Endothelial cell of umbilical vein (primary cell): ENCODE results near the gene KANSL1. TPM values are rescaled to one million over a fixed set of nuclear protein-coding genes. Genes with fewer than 3 reads are reported as not detected.

Experiments used
- BruUV-seq: library from RNA; stranded (reverse); fragments of 400-500 nt; replicated peaks from 2 replicates; lab custom pipeline; 2021; lab: Mats Ljungman, UMichigan
- CTCF ChIA-PET: fragments of 300-600, 350-600 bp; sonication (Branson Sonifier 250); formaldehyde crosslinking; loops from one replicate; lab custom pipeline; 2021; ENCODE audit warnings: antibody characterized with exemption, inconsistent platforms; lab: Charles Lee
- POLR2A ChIA-PET: fragments of 300-600, 350-600 bp; sonication (Branson Sonifier 250); formaldehyde crosslinking; loops from one replicate; lab custom pipeline; 2021; ENCODE audit warnings: antibody characterized with exemption, inconsistent platforms; lab: Charles Lee
- DNase-seq: peaks from one replicate; pipeline ENCODE4 v3.0.0-alpha.2; 2011; ENCODE audit warnings: low read depth, low spot score
- FAIRE-seq: peaks from 2 replicates; lab custom pipeline; 2011; peaks lifted over from hg19 to GRCh38; lab: Jason Lieb, UNC
- H2AFZ ChIP-seq: 2 replicates; pipeline ENCODE4 v1.6.0; 2012; ENCODE audit warnings: low read depth, low read length, control low read depth, inconsistent platforms
- H3K27ac ChIP-seq: 2 replicates; pipeline ENCODE4 v1.5.1; 2011; ENCODE audit warnings: low read depth, mild to moderate bottlenecking, control low read depth, low read length, moderate library complexity; ENCODE audit not compliant: insufficient read depth
- H3K27me3 ChIP-seq, 2 experiments: 2 replicates each; pipeline versions ENCODE4 v1.6.0 to v1.6.1; 2011; ENCODE audit warnings: low read length in 2 of 2, mixed read lengths in 1 of 2; ENCODE audit not compliant: control insufficient read depth in 2 of 2, insufficient read depth in 2 of 2
- H3K36me3 ChIP-seq, 2 experiments: 2 replicates in 1 of 2; 3 replicates in 1 of 2; pipeline ENCODE4 v1.5.1; 2011; ENCODE audit warnings: low read length in 2 of 2, mild to moderate bottlenecking in 1 of 2, moderate library complexity in 1 of 2; ENCODE audit not compliant: control insufficient read depth in 2 of 2, insufficient read depth in 2 of 2; ENCODE audit errors: extremely low read depth in 1 of 2
- H3K4me1 ChIP-seq: 3 replicates; pipeline ENCODE4 v1.5.1; 2011; ENCODE audit warnings: mild to moderate bottlenecking, low read length; ENCODE audit not compliant: control insufficient read depth, insufficient read depth; ENCODE audit errors: extremely low read depth
- H3K4me2 ChIP-seq: 2 replicates; pipeline ENCODE4 v1.6.1; 2011; ENCODE audit warnings: low read length, control low read depth, mixed read lengths; ENCODE audit not compliant: insufficient read depth
- H3K4me3 ChIP-seq, 3 experiments: fragments of 200-600 bp in 1 of 3; sonication (generic), shearing (Covaris generic) in 1 of 3; replicated peaks in 1 of 3; 2 replicates each; pipeline ENCODE4 v1.5.1; 2011 to 2016; ENCODE audit warnings: control low read depth in 3 of 3, low read length in 3 of 3, mild to moderate bottlenecking in 2 of 3, inconsistent platforms in 1 of 3, low read depth in 1 of 3, moderate library complexity in 1 of 3; ENCODE audit not compliant: insufficient read depth in 1 of 3
- H3K79me2 ChIP-seq: 2 replicates; pipeline ENCODE4 v1.6.0; 2012; ENCODE audit warnings: low read length, inconsistent platforms; ENCODE audit not compliant: control insufficient read depth, insufficient read depth
- H3K9ac ChIP-seq: replicated peaks from 2 replicates; pipeline ENCODE3; 2011; ENCODE audit warnings: low read length, control low read depth; ENCODE audit not compliant: insufficient read depth; ENCODE audit errors: extremely low read depth
- H3K9me1 ChIP-seq: replicated peaks from 3 replicates; pipeline ENCODE4 v1.6.0; 2011; ENCODE audit warnings: mild to moderate bottlenecking, low read length; ENCODE audit not compliant: control insufficient read depth, insufficient read depth; ENCODE audit errors: extremely low read depth
- H3K9me3 ChIP-seq: replicated peaks from 2 replicates; pipeline ENCODE4 v1.5.1; 2012; ENCODE audit warnings: low read length, inconsistent platforms; ENCODE audit not compliant: control insufficient read depth, insufficient read depth
- H4K20me1 ChIP-seq: replicated peaks from 2 replicates; pipeline ENCODE3; 2011; ENCODE audit warnings: mild to moderate bottlenecking, low read length; ENCODE audit not compliant: control insufficient read depth, insufficient read depth; ENCODE audit errors: extremely low read depth
- CTCF ChIP-seq, 2 donors: IDR thresholded peaks; 1 replicate in 1 of 2; 2 replicates in 1 of 2; pipeline ENCODE4 v1.5.1; 2011; ENCODE audit warnings: low read length in 2 of 2, mild to moderate bottlenecking in 2 of 2, moderate library complexity in 2 of 2, control low read depth in 1 of 2, inconsistent platforms in 1 of 2, low read depth in 1 of 2; ENCODE audit not compliant: insufficient read depth in 1 of 2; ENCODE audit errors: extremely low read depth in 1 of 2
- EZH2 ChIP-seq: IDR thresholded peaks from 2 replicates; pipeline ENCODE4 v1.6.1; 2012; ENCODE audit warnings: borderline replicate concordance, low read depth, mild to moderate bottlenecking, moderate library complexity, low read length, inconsistent platforms; ENCODE audit not compliant: severe bottlenecking
- FOS ChIP-seq: IDR thresholded peaks from 2 replicates; pipeline ENCODE4 v1.6.1; 2011; ENCODE audit warnings: mild to moderate bottlenecking, low read length, moderate library complexity, borderline replicate concordance; ENCODE audit not compliant: insufficient read depth
- GATA2 ChIP-seq: IDR thresholded peaks from 2 replicates; pipeline ENCODE4 v1.7.0; 2011; ENCODE audit warnings: low read depth, mild to moderate bottlenecking, moderate library complexity, mixed read lengths, low read length; ENCODE audit not compliant: insufficient read length, insufficient read depth
- JUN ChIP-seq: IDR thresholded peaks from 2 replicates; pipeline ENCODE4 v1.6.1; 2011; ENCODE audit warnings: borderline replicate concordance, low read depth; ENCODE audit not compliant: insufficient read length, insufficient read depth
- MAX ChIP-seq: IDR thresholded peaks from 2 replicates; pipeline ENCODE4 v1.6.1; 2011; ENCODE audit not compliant: insufficient read depth, insufficient read length
- MYC ChIP-seq: IDR thresholded peaks from one replicate; pipeline ENCODE4 v1.6.1; 2011; ENCODE audit warnings: mild to moderate bottlenecking, low read depth, low read length
- POLR2A ChIP-seq: IDR thresholded peaks from 2 replicates; pipeline ENCODE4 v1.6.1; 2012; ENCODE audit warnings: low read depth, mild to moderate bottlenecking, control low read depth, low read length
- POLR2AphosphoS5 ChIP-seq: IDR thresholded peaks from 2 replicates; pipeline ENCODE4 v1.6.1; 2012; ENCODE audit warnings: low read depth, mild to moderate bottlenecking, control low read depth, low read length, moderate library complexity; ENCODE audit not compliant: insufficient read depth
- dilution Hi-C: fragments of 300-500 bp; cut with MboI; formaldehyde crosslinking; loops from one replicate; pipeline ENCODE4 v1.15.0; 2019; ENCODE audit warnings: low sequenced_read_pairs; ENCODE audit not compliant: extremely low pct_ligation_motif_present
- intact Hi-C: fragments of 100-400 bp; cut with micrococcal nuclease; formaldehyde crosslinking; loops from one replicate; pipeline ENCODE4 v1.10.0; 2022
- polyA plus RNA-seq, 4 experiments: library from polyadenylated mRNA; depleted of rRNA in 3 of 4; stranded (reverse) in 3 of 4; unstranded in 1 of 4; fragments of >200 nt; gene quantifications; 2 replicates each; pipeline versions ENCODE4 v1.2.1 to v1.2.3, GENCODE V29; 2011 to 2012; ENCODE audit warnings: missing spikeins in 1 of 4
- total RNA-seq: library from RNA; stranded (reverse); gene quantifications from 2 replicates; pipeline ENCODE4 v1.2.3, GENCODE V29; 2021

KANSL1 gene
- total and polyA plus RNA-seq, 2 donors (not counting 3 experiments of a cell fraction or from before 2014, with no cell fraction given): 29.1 to 74.0 TPM

- ChIA-PET POLR2A (no interaction called here), CTCF (interaction anchor here (0.8 to 2.5 kb wide), 2 partner anchors 13 to 135 kb away, joined by 3 to 21 read pairs; partner anchors contain the start of gene KANSL1)
- Histone ChIP-seq H3K9me3 (no peaks in the 10 kb centered on the region), H3K4me1 (no peaks in the 10 kb centered on the region), H3K9me1 (no peaks in the 10 kb centered on the region), H3K79me2 (peaks cover 100% of the 10 kb centered on the region), H3K27ac (no peak overlapping the region), H4K20me1 (peaks cover 53% of the 10 kb centered on the region), H3K4me3 (no peak overlapping the region), H2AFZ (no peak overlapping the region), H3K36me3 (no peaks in the 10 kb centered on the region), H3K4me2 (no peak overlapping the region), H3K9ac (no peak overlapping the region), H3K27me3 (no peaks in the 10 kb centered on the region)
- DNase-seq: no peak
- dilution Hi-C loops: no loop called here
- BruUV-seq: no TSS peak
- intact Hi-C loops: no loop called here
- no peak for FAIRE-seq
- TF ChIP-seq FOS (no peak), EZH2 (no peak), JUN (no peak), GATA2 (no peak), CTCF (IDR thresholded peaks at IDR 0.05; ENCODE audit: extremely low read depth in 1 of 2, insufficient read depth in 1 of 2, low read depth in 1 of 2, low read length in 2 of 2) (no peak), MAX (no peak), POLR2A (no peak), POLR2AphosphoS5 (no peak), MYC (no peak)
Observed at GRCh38 chr17:46179375-46179999, 13.7 kb downstream of the KANSL1 start.
